Muscle of leg (tissue), 11 donors: ENCODE measurements around the gene ATP2A3. TPM values are rescaled to one million over a fixed set of nuclear protein-coding genes. Genes with fewer than 3 reads are reported as not detected.
A peak's percentile ranks its signal among the peaks of the same experiment; 100 is the strongest.

Source experiments
- DNase-seq: peaks from one replicate; pipeline ENCODE4 v3.0.0; 2013
- H3K27ac ChIP-seq: one replicate; pipeline ENCODE4 v1.5.1; 2013; ENCODE audit warnings: mild to moderate bottlenecking, low read length, control low read depth
- H3K27me3 ChIP-seq: one replicate; pipeline ENCODE4 v1.6.1; 2013; ENCODE audit warnings: low read length; ENCODE audit not compliant: control insufficient read depth, insufficient read depth
- H3K36me3 ChIP-seq: one replicate; pipeline ENCODE4 v1.6.1; 2013; ENCODE audit warnings: low read length; ENCODE audit not compliant: control insufficient read depth, insufficient read depth
- H3K4me1 ChIP-seq: one replicate; pipeline ENCODE4 v1.6.1; 2013; ENCODE audit warnings: low read length; ENCODE audit not compliant: control insufficient read depth, insufficient read depth
- H3K4me3 ChIP-seq: one replicate; pipeline ENCODE4 v1.5.1; 2013; ENCODE audit warnings: low read length, control low read depth
- H3K9me3 ChIP-seq: replicated peaks from 2 replicates; pipeline ENCODE4 v1.6.1; 2013; ENCODE audit warnings: low read depth, low read length; ENCODE audit not compliant: control insufficient read depth
- WGBS: methylation state at CpG from one replicate; pipeline ENCODE4 v1.1.5; 2013; ENCODE audit warnings: missing lambda C conversion rate; ENCODE audit not compliant: insufficient coverage; 5-methylcytosine and 5-hydroxymethylcytosine counted together
- polyA plus RNA-seq, 8 donors: library from polyadenylated mRNA; unstranded; fragments of 120-200 nt; gene quantifications; one replicate each; pipeline versions ENCODE4 v1.2.1 to v1.2.3, GENCODE V29; 2013; ENCODE audit warnings: inconsistent platforms in 1 of 8, low replicate concordance in 1 of 8; ENCODE audit not compliant: insufficient read length in 8 of 8, insufficient read depth in 1 of 8
- total RNA-seq: library from RNA; stranded (reverse); fragments of 120-200 nt; gene quantifications from one replicate; pipeline ENCODE4 v1.2.4, GENCODE V29; 2013

The ATP2A3 gene
- total and polyA plus RNA-seq, 9 donors, result 2.5 to 6.8 (median 4.5) TPM

DNA sequence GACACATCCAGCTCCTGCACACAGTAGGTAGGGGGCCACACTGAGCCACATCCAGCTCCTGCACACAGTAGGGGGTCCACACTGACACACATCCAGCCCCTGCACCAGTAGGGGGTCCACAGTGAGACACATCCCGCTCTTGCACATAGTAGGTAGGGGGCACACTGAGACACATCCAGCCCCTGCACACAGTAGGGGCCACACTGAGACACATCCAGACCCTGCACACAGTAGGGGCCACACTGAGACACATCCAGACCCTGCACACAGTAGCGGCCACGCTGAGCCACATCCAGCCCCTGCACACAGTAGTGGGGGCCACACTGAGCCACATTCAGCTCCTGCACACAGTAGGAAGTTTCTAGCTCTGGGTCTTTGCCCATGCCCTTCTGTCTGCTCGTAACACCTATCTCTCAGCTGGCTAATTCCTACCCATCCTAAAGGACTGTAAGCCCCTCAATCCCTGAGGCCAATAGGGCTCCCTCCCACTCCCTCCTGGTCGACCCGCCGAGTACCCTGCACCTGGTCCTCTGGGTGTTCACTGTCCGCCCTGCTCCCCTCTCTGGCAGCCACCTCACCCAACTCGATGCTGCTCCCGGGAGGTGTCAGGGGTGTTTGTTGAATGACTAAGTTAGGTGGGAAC lies 9.4 kb upstream of the ATP2A3 start:
- H3K9me3 ChIP-seq, result peaks cover 8% of the 10 kb centered on the region
- peaks cover 15% of the 10 kb centered on the region for H3K4me1 ChIP-seq
- 90% methylated on average over 6 of the region's 10 CpGs for WGBS
- H3K36me3 ChIP-seq, result no peaks in the 10 kb centered on the region
- no peak for DNase-seq
- no peak overlapping the region for H3K4me3 ChIP-seq
- no peak overlapping the region for H3K27ac ChIP-seq
- H3K27me3 ChIP-seq, result peaks cover 16% of the 10 kb centered on the region

DNA sequence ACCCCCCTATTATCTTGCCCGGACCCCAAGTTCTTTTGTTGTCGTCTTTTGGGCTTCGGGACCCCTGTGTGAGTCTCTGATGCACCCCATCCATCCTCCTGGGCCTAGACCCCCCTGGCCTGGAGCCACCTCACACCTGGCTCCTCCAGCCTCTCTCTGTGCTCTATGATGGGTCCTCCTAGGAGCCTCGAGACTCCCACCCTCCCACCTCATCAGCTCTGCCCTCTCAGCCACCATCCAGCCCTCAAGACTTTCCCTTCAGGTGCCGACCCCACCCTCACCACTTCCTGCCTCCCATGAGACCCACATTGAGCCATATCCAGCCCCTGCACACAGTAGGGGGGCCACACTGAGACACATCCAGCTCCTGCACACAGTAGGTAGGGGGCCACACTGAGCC lies 8.7 kb upstream of the ATP2A3 start:
- no peak for DNase-seq
- H3K9me3 ChIP-seq, result peaks cover 8% of the 10 kb centered on the region
- no peak overlapping the region for H3K27ac ChIP-seq
- no peak overlapping the region for H3K4me3 ChIP-seq
- no peaks in the 10 kb centered on the region for H3K36me3 ChIP-seq
- H3K4me1 ChIP-seq, result peaks cover 15% of the 10 kb centered on the region
- 56% methylated on average over 5 of the region's 5 CpGs for WGBS
- H3K27me3 ChIP-seq, result peaks cover 20% of the 10 kb centered on the region

- peaks cover 13% of the 10 kb centered on the region for H3K4me1 ChIP-seq
- H3K36me3 ChIP-seq, result no peaks in the 10 kb centered on the region
- H3K27me3 ChIP-seq, result peaks cover 22% of the 10 kb centered on the region
- no peak overlapping the region for H3K27ac ChIP-seq
- peaks cover 8% of the 10 kb centered on the region for H3K9me3 ChIP-seq
- 64% methylated on average over 12 of the region's 15 CpGs for WGBS
- no peak overlapping the region for H3K4me3 ChIP-seq
- DNase-seq, result no peak
Measured at GRCh38 chr17:3972281-3972731, 8.1 kb upstream of the ATP2A3 start.

GRCh38 chr17:3970668-3971067 lies 6.4 kb upstream of the ATP2A3 start:
- Histone ChIP-seq H3K27ac (no peak overlapping the region), H3K27me3 (peaks cover 27% of the 10 kb centered on the region), H3K4me1 (no peaks in the 10 kb centered on the region), H3K4me3 (no peak overlapping the region), H3K36me3 (no peaks in the 10 kb centered on the region), H3K9me3 (peaks cover 8% of the 10 kb centered on the region)
- no peak for DNase-seq
- 85% methylated on average over 4 of the region's 6 CpGs for WGBS

DNA sequence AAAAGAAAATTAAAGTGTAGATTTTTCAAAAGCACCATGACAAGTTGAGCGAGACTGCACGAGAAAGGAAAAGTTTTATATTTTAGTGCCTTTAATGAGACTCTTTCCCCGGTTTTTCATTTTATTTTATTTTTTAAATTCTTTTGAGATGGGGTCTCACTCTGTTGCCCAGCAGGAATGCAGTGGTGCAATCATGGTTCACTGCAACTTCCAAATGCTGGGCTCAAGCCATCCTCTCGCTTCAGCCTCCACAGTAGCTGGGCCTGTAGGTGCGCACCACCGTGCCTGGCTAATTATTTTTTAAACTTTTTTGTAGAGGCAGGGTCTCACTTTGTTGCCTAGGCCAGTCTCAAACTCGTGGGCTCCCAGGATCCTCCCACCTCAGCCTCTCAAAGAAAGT lies 5.7 kb upstream of the ATP2A3 start:
- peaks cover 6% of the 10 kb centered on the region for H3K9me3 ChIP-seq
- 20% methylated on average over 1 of the region's 7 CpGs for WGBS
- peaks cover 6% of the 10 kb centered on the region for H3K4me1 ChIP-seq
- H3K4me3 ChIP-seq, result no peak overlapping the region
- H3K36me3 ChIP-seq, result no peaks in the 10 kb centered on the region
- H3K27me3 ChIP-seq, result peaks cover 34% of the 10 kb centered on the region
- DNase-seq, result no peak
- no peak overlapping the region for H3K27ac ChIP-seq

- 79% methylated on average over 9 of the region's 18 CpGs for WGBS
- Histone ChIP-seq H3K27me3 (peaks cover 41% of the 10 kb centered on the region), H3K27ac (no peak overlapping the region)
Measured at GRCh38 chr17:3968886-3969524, 4.8 kb upstream of the ATP2A3 start.

DNA sequence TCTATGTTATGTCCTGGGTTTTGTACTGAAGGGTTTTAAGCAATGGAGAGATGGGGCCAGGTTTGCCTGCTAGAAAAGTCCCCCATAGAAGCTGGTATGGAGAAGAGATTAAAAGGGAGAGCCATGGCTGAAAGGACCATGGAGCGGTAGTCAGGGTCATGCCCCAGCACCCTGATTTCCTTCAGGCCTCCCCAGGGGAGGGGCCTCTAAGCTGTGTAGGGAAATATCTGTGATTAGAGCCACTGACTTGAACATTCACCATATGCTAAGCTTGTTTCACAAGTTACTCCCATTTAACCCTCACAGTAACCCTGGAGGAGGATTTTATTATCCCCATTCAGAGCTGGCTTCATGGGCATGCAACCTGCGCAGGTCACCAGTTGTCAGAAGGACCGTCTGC lies 3.8 kb upstream of the ATP2A3 start:
- DNase-seq, result no peak
- 100% methylated on average over 1 of the region's 3 CpGs for WGBS
- H3K9me3 ChIP-seq, result no peaks in the 10 kb centered on the region
- peaks cover 51% of the 10 kb centered on the region for H3K27me3 ChIP-seq
- no peaks in the 10 kb centered on the region for H3K36me3 ChIP-seq
- peaks cover 18% of the 10 kb centered on the region for H3K4me1 ChIP-seq
- H3K27ac ChIP-seq, result no peak overlapping the region
- no peak overlapping the region for H3K4me3 ChIP-seq

More at GRCh38 chr17:3968886-3969524, 4.8 kb upstream of the ATP2A3 start:
- Histone ChIP-seq H3K36me3 (no peaks in the 10 kb centered on the region), H3K4me3 (no peak overlapping the region), H3K4me1 (peaks cover 10% of the 10 kb centered on the region), H3K9me3 (no peaks in the 10 kb centered on the region)
- no peak for DNase-seq

DNA sequence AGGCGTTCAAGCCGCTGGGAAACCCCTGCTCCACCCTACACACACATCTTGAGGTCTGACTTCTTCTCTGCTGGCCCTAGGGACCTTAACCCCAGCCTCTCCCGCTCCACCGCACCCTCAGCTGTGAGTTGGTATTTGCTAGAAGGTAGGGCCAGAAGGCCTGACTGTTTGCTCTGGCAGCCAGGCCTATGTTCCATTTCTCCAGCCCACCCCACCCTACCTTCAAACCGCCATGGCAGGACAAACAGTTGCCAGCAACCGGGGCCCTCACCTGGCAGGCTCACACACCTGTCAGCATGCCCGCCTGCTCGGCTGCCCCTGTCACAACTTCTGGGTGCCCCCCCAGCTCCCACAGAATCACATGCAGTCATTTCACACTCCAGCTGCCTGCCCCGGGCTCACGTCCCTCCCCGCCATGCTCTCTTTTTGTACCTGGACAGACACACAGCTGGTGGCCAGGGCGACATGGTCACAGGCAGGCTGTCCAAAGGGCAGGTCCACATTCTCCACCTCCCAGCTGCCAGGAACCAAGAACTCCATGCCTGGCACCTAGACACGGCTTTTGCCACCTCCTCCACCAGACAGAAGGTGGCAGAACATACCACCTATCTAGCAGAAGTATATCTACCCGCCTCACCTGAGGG lies 2.6 kb upstream of the ATP2A3 start:
- DNase-seq, result no peak
- no peaks in the 10 kb centered on the region for H3K9me3 ChIP-seq
- H3K4me1 ChIP-seq, result peaks cover 23% of the 10 kb centered on the region
- peaks cover 52% of the 10 kb centered on the region for H3K27me3 ChIP-seq
- no peak overlapping the region for H3K4me3 ChIP-seq
- no peaks in the 10 kb centered on the region for H3K36me3 ChIP-seq
- H3K27ac ChIP-seq, result no peak overlapping the region
- WGBS, result 84% methylated on average over 8 of the region's 14 CpGs

- peak overlapping the region; percentile 22 for H3K4me3 ChIP-seq
- peak; percentile 43 for DNase-seq
- 7% methylated on average over 11 of the region's 17 CpGs for WGBS
- H3K9me3 ChIP-seq, result no peaks in the 10 kb centered on the region
- H3K27ac ChIP-seq, result no peak overlapping the region
- no peaks in the 10 kb centered on the region for H3K36me3 ChIP-seq
- peaks cover 38% of the 10 kb centered on the region for H3K4me1 ChIP-seq
- peaks cover 57% of the 10 kb centered on the region for H3K27me3 ChIP-seq
Measured at GRCh38 chr17:3965118-3965800, 1.0 kb upstream of the ATP2A3 start.
